ENCODE measurements around the gene KCNA5. TPM values are rescaled to one million over a fixed set of nuclear protein-coding genes. Genes with fewer than 3 reads are reported as not detected.

KCNA5 gene
- total and polyA plus RNA-seq, 2 of the 4 experiments (the other 2 are of a cell fraction) = not detected

DNA sequence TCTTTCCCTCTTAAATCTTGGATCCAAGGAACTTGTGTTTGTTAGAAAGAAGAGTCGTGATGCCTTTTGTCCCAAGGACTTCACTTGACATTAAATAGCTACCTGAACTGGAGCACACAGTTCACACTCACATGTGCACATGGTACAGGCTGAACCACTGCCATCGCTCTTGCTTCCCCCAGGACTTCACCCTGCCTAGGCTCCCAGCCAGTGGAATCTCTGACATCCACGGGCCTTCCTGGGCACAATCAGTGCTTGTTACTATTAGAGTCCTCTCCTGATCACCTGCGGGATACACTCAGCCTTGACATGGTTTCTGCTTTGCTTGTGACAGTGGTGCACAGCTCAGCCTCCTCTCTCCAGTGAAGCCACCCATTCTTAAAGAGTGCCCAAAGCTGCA, 49.1 kb upstream of the KCNA5 start:
- Histone ChIP-seq H3K18ac (ENCODE audit: low read depth, low read length) (no peak overlapping the region), H3K4me1 (ENCODE audit: control insufficient read depth, insufficient read depth, low read length) (no peaks in the 10 kb centered on the region), H3K4ac (ENCODE audit: low read depth, low read length) (no peak overlapping the region), H2AK9ac (replicated peaks; ENCODE audit: low read depth, low read length, poor library complexity) (no peak overlapping the region), H4K91ac (ENCODE audit: insufficient read depth, low read depth, low read length) (no peak overlapping the region), H3K9me3 (ENCODE audit: control insufficient read depth, insufficient read depth, low read length) (no peaks in the 10 kb centered on the region), H3K27me3 (ENCODE audit: control insufficient read depth, insufficient read depth, low read length) (peaks cover 25% of the 10 kb centered on the region), H4K5ac (ENCODE audit: low read depth, low read length) (no peak overlapping the region), H2BK5ac (ENCODE audit: low read depth, low read length, poor library complexity, severe bottlenecking) (no peak overlapping the region), H2AK5ac (ENCODE audit: low read depth, low read length) (no peak overlapping the region), H3K9me1 (ENCODE audit: insufficient read depth, low read length) (0 out of 2 replicates have a peak, but pooled peaks cover 2% of the 10 kb centered on the region), H2BK120ac (ENCODE audit: low read depth, low read length) (no peak overlapping the region), H3K9ac (ENCODE audit: low read depth, low read length) (no peak overlapping the region), H4K20me1 (ENCODE audit: insufficient read depth, low read length) (no peaks in the 10 kb centered on the region), H2AFZ (replicated peaks; ENCODE audit: low read length, poor library complexity) (no peak overlapping the region), H3K14ac (replicated peaks; ENCODE audit: low read depth, low read length) (no peak overlapping the region), H3K4me3 (ENCODE audit: insufficient read depth, low read depth, low read length) (no peak overlapping the region), H3K4me2 (ENCODE audit: low read depth, low read length) (no peak overlapping the region), H3K36me3 (ENCODE audit: control insufficient read depth, insufficient read depth, low read length) (no peaks in the 10 kb centered on the region), H3K27ac (ENCODE audit: insufficient read depth, low read length) (no peak overlapping the region), H2BK15ac (ENCODE audit: low read depth, low read length) (no peak overlapping the region), H2BK20ac (ENCODE audit: low read depth, low read length) (no peak overlapping the region), H3K23ac (ENCODE audit: low read depth, low read length) (no peak overlapping the region), H4K8ac (ENCODE audit: low read depth in 2 of 2, low read length in 2 of 2) (no peak overlapping the region), H3K56ac (ENCODE audit: extremely low read depth, insufficient read depth, low read length) (no peak overlapping the region), H3K79me1 (ENCODE audit: low read depth in 1 of 2, low read length in 2 of 2) (no peaks in the 10 kb centered on the region)
- no peak for TF ChIP-seq RCOR1 (IDR thresholded peaks at IDR 0.05; ENCODE audit: insufficient replicate concordance, low read length)
- TF ChIP-seq POLR2A (IDR thresholded peaks at IDR 0.05; ENCODE audit: low read depth, low read length) = no peak
- TF ChIP-seq, protein P1, sequence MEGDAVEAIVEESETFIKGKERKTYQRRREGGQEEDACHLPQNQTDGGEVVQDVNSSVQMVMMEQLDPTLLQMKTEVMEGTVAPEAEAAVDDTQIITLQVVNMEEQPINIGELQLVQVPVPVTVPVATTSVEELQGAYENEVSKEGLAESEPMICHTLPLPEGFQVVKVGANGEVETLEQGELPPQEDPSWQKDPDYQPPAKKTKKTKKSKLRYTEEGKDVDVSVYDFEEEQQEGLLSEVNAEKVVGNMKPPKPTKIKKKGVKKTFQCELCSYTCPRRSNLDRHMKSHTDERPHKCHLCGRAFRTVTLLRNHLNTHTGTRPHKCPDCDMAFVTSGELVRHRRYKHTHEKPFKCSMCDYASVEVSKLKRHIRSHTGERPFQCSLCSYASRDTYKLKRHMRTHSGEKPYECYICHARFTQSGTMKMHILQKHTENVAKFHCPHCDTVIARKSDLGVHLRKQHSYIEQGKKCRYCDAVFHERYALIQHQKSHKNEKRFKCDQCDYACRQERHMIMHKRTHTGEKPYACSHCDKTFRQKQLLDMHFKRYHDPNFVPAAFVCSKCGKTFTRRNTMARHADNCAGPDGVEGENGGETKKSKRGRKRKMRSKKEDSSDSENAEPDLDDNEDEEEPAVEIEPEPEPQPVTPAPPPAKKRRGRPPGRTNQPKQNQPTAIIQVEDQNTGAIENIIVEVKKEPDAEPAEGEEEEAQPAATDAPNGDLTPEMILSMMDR (conservative IDR thresholded peaks at IDR 0.05; ENCODE audit: low read depth, low read length) = no peak
- no peak for TF ChIP-seq RAD21 (IDR thresholded peaks at IDR 0.05; ENCODE audit: low read length)
- TF ChIP-seq MXI1 (IDR thresholded peaks at IDR 0.05; ENCODE audit: borderline replicate concordance, low read depth, low read length) = no peak
- TF ChIP-seq, protein P2, sequence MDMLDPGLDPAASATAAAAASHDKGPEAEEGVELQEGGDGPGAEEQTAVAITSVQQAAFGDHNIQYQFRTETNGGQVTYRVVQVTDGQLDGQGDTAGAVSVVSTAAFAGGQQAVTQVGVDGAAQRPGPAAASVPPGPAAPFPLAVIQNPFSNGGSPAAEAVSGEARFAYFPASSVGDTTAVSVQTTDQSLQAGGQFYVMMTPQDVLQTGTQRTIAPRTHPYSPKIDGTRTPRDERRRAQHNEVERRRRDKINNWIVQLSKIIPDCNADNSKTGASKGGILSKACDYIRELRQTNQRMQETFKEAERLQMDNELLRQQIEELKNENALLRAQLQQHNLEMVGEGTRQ (IDR thresholded peaks at IDR 0.05; ENCODE audit: low read depth, low read length) = no peak
- no peak for TF ChIP-seq CHD1 (IDR thresholded peaks at IDR 0.05; ENCODE audit: low read depth, low read length)
- TF ChIP-seq RFX5 (IDR thresholded peaks at IDR 0.05; ENCODE audit: low read depth, low read length) = no peak
- TF ChIP-seq NFE2L2 (IDR thresholded peaks at IDR 0.05; ENCODE audit: low read depth, low read length) = no peak
- TF ChIP-seq, protein P3, sequence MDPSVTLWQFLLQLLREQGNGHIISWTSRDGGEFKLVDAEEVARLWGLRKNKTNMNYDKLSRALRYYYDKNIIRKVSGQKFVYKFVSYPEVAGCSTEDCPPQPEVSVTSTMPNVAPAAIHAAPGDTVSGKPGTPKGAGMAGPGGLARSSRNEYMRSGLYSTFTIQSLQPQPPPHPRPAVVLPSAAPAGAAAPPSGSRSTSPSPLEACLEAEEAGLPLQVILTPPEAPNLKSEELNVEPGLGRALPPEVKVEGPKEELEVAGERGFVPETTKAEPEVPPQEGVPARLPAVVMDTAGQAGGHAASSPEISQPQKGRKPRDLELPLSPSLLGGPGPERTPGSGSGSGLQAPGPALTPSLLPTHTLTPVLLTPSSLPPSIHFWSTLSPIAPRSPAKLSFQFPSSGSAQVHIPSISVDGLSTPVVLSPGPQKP (IDR thresholded peaks at IDR 0.05; ENCODE audit: borderline replicate concordance, low read depth, low read length) = no peak
- no peak for TF ChIP-seq CEBPB (IDR thresholded peaks at IDR 0.05; ENCODE audit: low read depth, low read length)
- TF ChIP-seq BHLHE40 (IDR thresholded peaks at IDR 0.05; ENCODE audit: low read depth, low read length) = no peak
- no peak for TF ChIP-seq MAFK (IDR thresholded peaks at IDR 0.05; ENCODE audit: low read depth, low read length)
- TF ChIP-seq MAZ (IDR thresholded peaks at IDR 0.05; ENCODE audit: borderline replicate concordance, low read depth, low read length) = no peak
- TF ChIP-seq FOS (IDR thresholded peaks at IDR 0.05; ENCODE audit: low read depth, low read length) = no peak
- TF ChIP-seq SMC3 (IDR thresholded peaks at IDR 0.05; ENCODE audit: low read depth, low read length) = no peak
- in situ Hi-C loops (cut with MboI; ENCODE audit: low sequenced_read_pairs) (no loop called here), dilution Hi-C loops (cut with HindIII; ENCODE audit: low sequenced_read_pairs, unreplicated experiment) (no loop called here), intact Hi-C loops (cut with micrococcal nuclease) (no loop called here)
- DNase-seq (no peak), ATAC-seq (ENCODE audit: low read depth) (no peak)
- no TSS peak for BruUV-seq (replicated peaks)
- WGBS, 2 experiments (ENCODE audit: extremely low coverage in 2 of 2, insufficient read length in 1 of 2) = 62% methylated on average over 2 of the region's 4 CpGs; no CpG with 5 or more reads in 1 of the 2 experiments
- CTCF ChIA-PET = interaction anchor here (0.6 kb wide), 1 partner anchor 8 kb away, joined by 5 read pairs; no protein-coding TSS in a partner anchor
- POLR2A ChIA-PET (ENCODE audit: unreplicated experiment) = no interaction called here
